Right ventricle myocardium inferior (tissue), 1 donor: ENCODE measurements around the gene DYNC1I1. TPM values are rescaled to one million over a fixed set of nuclear protein-coding genes. Genes with fewer than 3 reads are reported as not detected.

ENCODE experiments used
- ATAC-seq: fragments of 200-7000 bp; cut with Tn5 transposase; one replicate; pipeline ENCODE4 v1.9.1; 2020; ENCODE audit warnings: mild to moderate bottlenecking, moderate library complexity
- DNase-seq: peaks from one replicate; pipeline ENCODE4 v3.0.0; 2021; ENCODE audit errors: missing footprints
- intact Hi-C: fragments of 100-400 bp; cut with DNase I; formaldehyde crosslinking; loops from one replicate; pipeline ENCODE4 v1.11.0; 2022
- total RNA-seq: library from RNA; stranded (reverse); fragmentation: NEBNext Ultra II Directional; extraction: Animal tissue kit (Norgen Biotek cat#: 25700); gene quantifications from one replicate; pipeline ENCODE4 v1.2.1, GENCODE V29; 2021
- donor health status: DM: no; HTN: yes; CAD: no; lungs with severe emphysema.

Gene DYNC1I1
- total RNA-seq, 1 donor from 2014 or later, result 30.7 TPM

GRCh38 chr7:95781961-95782586 lies 9.7 kb downstream of the DYNC1I1 start:
- ATAC-seq (no peak), DNase-seq (no peak)
- intact Hi-C loops, result no loop called here

GRCh38 chr7:95784796-95785195 lies 12.4 kb downstream of the DYNC1I1 start:
- DNase-seq (no peak), ATAC-seq (no peak)
- intact Hi-C loops, result no loop called here

GRCh38 chr7:95788258-95788657 lies 15.9 kb downstream of the DYNC1I1 start:
- intact Hi-C loops, result no loop called here
- DNase-seq (peak; percentile 50), ATAC-seq (no peak)

- no peak for ATAC-seq
- intact Hi-C loops, result no loop called here
- no peak for DNase-seq
Measured at GRCh38 chr7:95788884-95789283, 16.5 kb downstream of the DYNC1I1 start.

GRCh38 chr7:95793658-95794057 lies 21.3 kb downstream of the DYNC1I1 start:
- ATAC-seq (no peak), DNase-seq (no peak)
- intact Hi-C loops, result no loop called here

GRCh38 chr7:95794917-95795515 lies 22.7 kb downstream of the DYNC1I1 start:
- ATAC-seq, result no peak

GRCh38 chr7:95796617-95797016 lies 24.3 kb downstream of the DYNC1I1 start:
- intact Hi-C loops, result no loop called here
- ATAC-seq (no peak), DNase-seq (no peak)

More at GRCh38 chr7:95794917-95795515, 22.7 kb downstream of the DYNC1I1 start:
- intact Hi-C loops, result no loop called here
- no peak for DNase-seq

GRCh38 chr7:95798401-95798930 lies 26.1 kb downstream of the DYNC1I1 start:
- no peak for ATAC-seq
- DNase-seq, result no peak
- intact Hi-C loops, result no loop called here

- no peak for DNase-seq
- ATAC-seq, result no peak
- intact Hi-C loops, result no loop called here
Measured at GRCh38 chr7:95800787-95801186, 28.4 kb downstream of the DYNC1I1 start.

GRCh38 chr7:95802270-95802669 lies 29.9 kb downstream of the DYNC1I1 start:
- DNase-seq (no peak), ATAC-seq (no peak)
- intact Hi-C loops, result no loop called here

GRCh38 chr7:95804052-95804451 lies 31.7 kb downstream of the DYNC1I1 start:
- DNase-seq, result no peak
- intact Hi-C loops, result no loop called here
- no peak for ATAC-seq

- intact Hi-C loops, result no loop called here
- ATAC-seq (no peak), DNase-seq (no peak)
Measured at GRCh38 chr7:95805909-95806308, 33.6 kb downstream of the DYNC1I1 start.

- intact Hi-C loops, result no loop called here
- ATAC-seq (no peak), DNase-seq (no peak)
Measured at GRCh38 chr7:95808396-95808795, 36.0 kb downstream of the DYNC1I1 start.

- DNase-seq, result no peak
- intact Hi-C loops, result no loop called here
- no peak for ATAC-seq
Measured at GRCh38 chr7:95811846-95812445, 39.6 kb downstream of the DYNC1I1 start.

- intact Hi-C loops, result no loop called here
- DNase-seq (no peak), ATAC-seq (no peak)
Measured at GRCh38 chr7:95814721-95815120, 42.4 kb downstream of the DYNC1I1 start.

GRCh38 chr7:95817866-95818640 lies 45.7 kb downstream of the DYNC1I1 start:
- DNase-seq (no peak), ATAC-seq (no peak)
- intact Hi-C loops, result no loop called here

- intact Hi-C loops, result no loop called here
- no peak for ATAC-seq
- DNase-seq, result no peak
Measured at GRCh38 chr7:95820778-95821177, 48.4 kb downstream of the DYNC1I1 start.

GRCh38 chr7:95822717-95823116 lies 50.4 kb downstream of the DYNC1I1 start:
- DNase-seq (no peak), ATAC-seq (no peak)
- intact Hi-C loops, result no loop called here

- ATAC-seq (no peak), DNase-seq (no peak)
- intact Hi-C loops, result no loop called here
Measured at GRCh38 chr7:95824616-95825015, 52.3 kb downstream of the DYNC1I1 start.
